Measurements from ENCODE around the gene ABHD14A.

The ABHD14A gene

GRCh38 chr3:51997935-51998596 lies 23.2 kb downstream of the ABHD14A start:
- DNase-seq: no peak

DNA sequence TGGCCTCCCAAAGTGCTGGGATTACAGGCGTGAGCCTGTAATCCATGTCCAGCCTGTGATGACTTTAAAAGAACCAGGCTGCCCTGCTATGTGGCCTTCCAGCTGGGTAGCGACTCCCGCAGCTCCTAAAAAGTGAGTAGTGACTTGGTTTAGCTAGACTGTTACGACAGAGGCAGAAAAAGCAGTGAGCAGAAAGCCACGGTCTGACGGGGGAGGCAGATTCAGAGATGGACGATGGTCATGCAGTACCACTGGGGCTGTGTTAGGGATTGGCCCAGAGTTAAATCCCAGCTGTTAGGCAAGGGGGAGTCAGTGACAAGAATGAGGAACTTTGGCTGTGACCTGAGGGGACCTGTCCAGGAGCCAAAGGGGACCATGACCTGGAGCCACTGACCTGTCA lies 23.9 kb downstream of the ABHD14A start:
- DNase-seq: no peak

- DNase-seq: no peak
Measured at GRCh38 chr3:51999846-52000245, 25.0 kb downstream of the ABHD14A start.

- DNase-seq: peak; percentile 88
Measured at GRCh38 chr3:52001443-52001974, 26.6 kb downstream of the ABHD14A start.

- no peak for DNase-seq
Measured at GRCh38 chr3:52002748-52003147, 27.9 kb downstream of the ABHD14A start.

- no peak for DNase-seq
Measured at GRCh38 chr3:52004163-52004787, 29.4 kb downstream of the ABHD14A start.

DNA sequence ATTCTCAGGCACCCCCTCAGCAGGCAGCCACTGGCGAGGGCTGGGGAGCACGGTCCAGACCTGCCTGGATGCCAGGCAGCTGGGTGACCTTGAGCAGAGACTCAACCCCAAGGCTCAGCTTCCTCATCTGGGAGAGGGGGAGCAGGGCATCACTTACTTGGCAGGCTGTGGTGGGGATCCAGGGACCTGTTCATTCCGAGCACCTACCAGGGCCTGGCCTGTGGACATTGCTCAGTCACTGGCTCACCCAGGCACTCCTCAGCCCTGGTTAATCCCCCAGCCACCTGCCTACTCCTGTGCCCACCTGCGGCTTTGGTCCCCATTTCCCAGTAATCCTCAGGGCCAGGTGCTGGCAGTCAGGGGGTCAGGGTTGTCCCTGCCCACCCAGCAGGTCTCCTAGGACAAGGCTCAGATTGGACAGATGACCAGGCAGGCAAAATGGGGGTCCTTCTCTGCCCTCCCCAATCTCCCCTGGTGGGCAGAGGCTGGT lies 30.1 kb downstream of the ABHD14A start:
- no peak for DNase-seq

GRCh38 chr3:52005571-52005986 lies 30.7 kb downstream of the ABHD14A start:
- no peak for DNase-seq

DNA sequence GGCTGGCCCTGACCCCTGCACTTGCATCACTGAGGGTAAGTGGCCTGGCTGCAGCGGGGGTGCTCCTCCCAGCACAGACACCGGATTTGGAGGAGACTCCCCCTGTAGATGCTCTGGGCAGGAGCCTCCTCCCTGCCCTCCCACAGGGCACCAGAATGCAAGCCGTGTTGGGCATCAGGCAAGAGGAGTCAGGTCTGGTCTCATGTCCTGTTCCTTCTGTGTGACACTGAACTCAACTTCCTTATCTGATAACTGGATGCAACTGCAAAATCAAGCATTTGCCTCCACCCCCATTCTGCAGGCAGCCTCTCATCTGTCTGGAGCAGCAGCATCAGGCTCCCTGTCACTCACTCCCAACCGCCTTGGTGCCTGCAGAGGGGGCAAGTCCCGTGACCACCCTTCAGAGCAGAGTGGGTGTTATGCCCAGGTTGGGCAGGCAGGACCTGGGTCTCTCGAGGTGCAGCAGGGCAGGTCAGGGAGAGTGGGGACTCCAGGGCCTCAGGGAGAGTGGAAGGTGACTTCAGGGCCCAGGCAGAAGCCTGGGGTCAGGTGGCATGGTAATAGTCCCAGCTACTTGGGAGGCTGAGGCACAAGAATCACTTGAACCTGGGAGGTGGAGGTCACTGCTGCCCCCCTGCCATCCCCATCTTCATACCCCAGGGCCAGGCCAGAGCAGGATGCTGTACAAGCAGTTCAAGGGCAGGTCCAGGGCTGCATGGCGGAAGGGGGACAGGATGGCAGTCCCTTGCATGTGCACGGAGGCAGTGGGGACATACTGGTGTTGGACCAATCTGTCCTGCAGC lies 31.4 kb downstream of the ABHD14A start:
- DNase-seq: no peak

GRCh38 chr3:52006820-52007133 lies 31.9 kb downstream of the ABHD14A start:
- DNase-seq: no peak

GRCh38 chr3:52007291-52007690 lies 32.4 kb downstream of the ABHD14A start:
- no peak for DNase-seq

- no peak for DNase-seq
Measured at GRCh38 chr3:52010431-52010830, 35.6 kb downstream of the ABHD14A start.

DNA sequence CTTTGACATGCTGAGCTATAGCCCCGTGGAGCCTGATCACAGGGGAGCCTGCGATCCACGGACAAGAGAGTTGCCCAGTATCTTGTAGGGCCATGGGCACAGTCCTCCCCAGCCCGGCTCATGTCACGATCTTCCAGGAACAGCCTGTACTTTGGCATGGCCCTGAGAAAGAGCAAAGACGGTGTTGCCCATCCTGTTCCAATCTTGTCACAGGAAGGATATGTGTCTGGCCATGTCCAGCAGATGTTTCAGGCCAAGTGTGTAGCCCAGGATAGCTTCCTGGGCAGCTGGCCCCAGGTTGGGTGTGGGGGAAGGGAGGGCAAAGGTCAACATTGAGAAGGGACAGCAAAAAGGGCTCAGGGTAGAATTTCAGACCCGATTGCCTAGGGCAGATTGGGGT lies 37.8 kb downstream of the ABHD14A start:
- no peak for DNase-seq

- DNase-seq: no peak
Measured at GRCh38 chr3:52013802-52014598, 39.1 kb downstream of the ABHD14A start.

GRCh38 chr3:52014613-52015012 lies 39.7 kb downstream of the ABHD14A start:
- DNase-seq: no peak

DNA sequence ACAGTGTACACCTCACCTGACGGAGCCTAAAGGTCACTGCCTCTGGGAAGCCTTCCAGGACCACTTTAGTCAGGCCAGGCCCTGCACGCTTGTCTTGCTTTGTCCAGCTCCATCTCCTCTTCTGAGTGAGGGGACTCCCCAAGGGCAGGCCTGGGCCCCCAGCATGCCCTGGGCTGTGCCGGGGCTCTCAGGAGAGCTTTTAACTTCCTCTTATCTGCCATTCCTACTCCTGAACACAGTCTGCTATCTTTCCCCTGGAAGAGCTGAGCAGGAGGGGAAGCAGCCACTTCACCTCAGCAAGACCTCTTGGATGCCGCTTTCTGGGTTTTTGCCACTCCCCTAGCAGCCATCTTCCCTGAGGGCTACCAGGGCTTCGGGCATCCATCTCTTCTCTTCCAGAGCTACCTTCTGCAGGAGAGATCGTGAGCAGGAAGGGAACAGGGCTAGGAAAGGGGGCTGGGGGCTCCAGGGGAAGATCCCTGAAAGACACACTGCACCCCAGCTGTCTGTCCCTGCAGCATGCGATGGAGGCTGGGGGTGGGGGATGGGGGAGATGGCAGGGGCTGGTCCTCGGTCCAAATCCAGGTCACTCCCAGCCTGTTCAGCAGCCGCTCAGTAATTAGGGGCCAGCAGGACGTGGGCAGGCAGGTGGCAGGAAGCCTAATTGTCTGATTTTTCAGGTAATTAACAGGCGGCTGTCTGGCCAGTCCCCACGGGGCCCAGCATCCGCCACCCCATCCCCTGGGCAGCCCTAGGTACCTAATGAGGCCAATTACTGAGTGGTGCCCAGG lies 40.8 kb downstream of the ABHD14A start:
- DNase-seq: no peak

DNA sequence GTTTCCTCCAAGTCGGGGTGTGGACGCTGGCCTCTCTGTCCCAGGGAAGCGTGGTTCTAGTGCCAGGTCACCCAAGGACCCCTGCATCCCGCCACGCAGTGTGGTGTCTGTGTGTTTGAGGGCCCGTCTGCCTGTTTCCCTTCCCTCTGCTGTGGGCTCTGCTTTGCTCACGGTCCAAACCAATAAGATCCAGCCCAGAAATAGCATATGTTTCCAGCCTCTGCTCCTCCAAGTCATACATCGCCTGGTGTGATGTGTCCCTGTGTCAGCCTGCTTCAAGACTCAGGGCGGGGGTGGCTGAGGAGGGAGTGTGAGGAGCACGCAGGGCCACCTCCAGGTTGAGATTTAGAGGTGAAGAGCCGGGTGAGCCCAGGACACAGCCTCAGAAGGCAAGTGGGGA lies 42.7 kb downstream of the ABHD14A start:
- DNase-seq: no peak

DNA sequence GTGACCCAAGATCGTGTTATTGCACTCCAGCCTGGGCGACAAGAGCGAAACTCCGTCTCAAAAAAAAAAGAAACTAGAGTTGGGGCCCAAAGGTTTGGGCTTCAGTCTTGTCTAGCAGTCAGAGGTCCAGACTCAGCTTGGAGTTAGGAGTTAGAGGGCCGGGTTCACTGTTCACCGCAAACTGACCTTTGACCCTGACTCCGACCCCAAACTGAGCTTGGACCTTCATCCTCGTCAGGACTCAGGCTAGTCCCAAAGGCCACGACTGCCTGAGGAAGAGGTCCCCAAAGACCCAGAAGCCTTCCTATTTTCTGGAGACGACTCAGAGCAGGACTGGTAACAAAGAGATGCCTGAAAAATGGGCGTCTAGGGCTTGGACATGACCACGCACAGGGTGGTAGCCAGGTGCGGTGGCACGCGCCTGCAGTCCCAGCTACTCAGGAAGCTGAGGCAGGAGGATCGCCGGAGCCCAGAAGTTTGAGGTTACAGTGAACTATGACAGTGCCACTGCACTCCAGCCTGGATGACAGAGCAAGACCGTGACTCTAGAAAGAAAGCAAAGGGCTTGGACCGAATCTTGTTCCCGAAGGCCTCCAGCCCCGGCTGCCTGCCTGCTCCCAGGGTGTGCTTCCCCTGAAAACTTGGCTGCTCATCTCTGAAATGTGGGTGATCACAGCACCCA lies 43.6 kb downstream of the ABHD14A start:
- DNase-seq: no peak

DNA sequence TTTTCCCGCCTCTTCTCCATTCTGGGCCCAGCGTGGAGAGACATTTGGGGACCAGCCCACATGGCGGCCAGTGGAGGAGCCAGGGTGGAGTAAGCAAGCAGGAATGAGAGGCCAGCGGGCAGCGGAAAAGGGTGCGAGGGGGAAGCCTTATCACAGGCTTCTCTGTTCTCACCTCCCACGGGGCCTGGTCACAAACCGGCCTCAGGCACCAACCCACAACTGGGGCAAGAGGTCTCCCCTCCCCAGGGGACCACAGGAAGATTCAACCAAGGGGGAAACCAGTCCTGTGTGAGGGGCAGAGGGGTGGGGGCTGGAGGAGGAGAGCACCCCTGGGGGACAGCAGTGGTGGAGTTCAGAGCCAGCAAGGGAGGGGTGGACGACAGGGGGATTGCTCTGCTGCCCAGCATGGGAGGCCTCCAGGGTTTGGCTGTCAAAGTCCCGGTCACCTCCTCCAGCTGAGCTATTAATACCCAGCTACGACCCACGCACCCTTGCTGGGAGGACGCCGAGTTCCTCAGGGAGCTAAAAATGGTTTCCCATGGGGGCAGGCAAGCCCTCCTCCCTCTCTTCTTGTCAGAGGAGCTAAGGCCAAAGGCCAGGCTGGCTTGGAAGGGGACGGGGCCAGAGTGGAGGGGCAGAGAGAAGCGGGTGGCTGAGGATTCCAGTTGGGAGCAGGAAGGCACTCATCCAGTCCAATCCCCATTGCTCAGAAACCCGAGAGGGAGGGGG lies 44.7 kb downstream of the ABHD14A start:
- no peak for DNase-seq

DNA sequence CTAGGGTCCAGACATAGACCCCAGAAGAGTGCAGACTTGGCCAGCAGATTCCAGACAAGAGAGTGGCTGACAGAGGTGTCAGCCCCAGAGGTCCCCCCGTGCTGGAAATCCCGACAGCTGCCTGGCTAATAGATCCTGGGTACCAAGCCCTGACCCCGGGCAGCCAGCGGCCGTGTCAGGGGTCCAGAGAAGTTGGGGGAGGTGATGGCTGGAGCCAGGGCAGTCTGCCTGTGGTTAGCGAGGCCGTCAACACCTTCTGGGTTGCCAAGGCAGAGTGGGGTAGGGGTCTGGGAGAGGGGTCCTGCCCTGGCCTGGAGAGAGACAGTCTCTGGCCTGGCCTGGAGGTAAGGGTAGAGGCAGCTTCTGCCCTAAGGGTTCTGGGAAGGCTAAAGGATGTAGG lies 45.9 kb downstream of the ABHD14A start:
- no peak for DNase-seq

All from activated T-cell treated with anti-CD3 and anti-CD28 coated beads, Interleukin-2, amount 50 U/mL, for 1 hour (primary cell).